GM19239 (cell line): ENCODE results near the gene FRAS1.

Experiments
- DNase-seq: peaks from one replicate; pipeline ENCODE4 v3.0.0; 2011; ENCODE audit warnings: low spot score; ENCODE audit not compliant: insufficient read length
- FAIRE-seq: peaks from 2 replicates; lab custom pipeline; 2011; peaks lifted over from hg19 to GRCh38; lab: Jason Lieb, UNC

The FRAS1 gene

GRCh38 chr4:78395642-78396041 is 338.5 kb downstream of the FRAS1 start:
- DNase-seq (no peak), FAIRE-seq (no peak)

GRCh38 chr4:78396613-78397291 is 339.6 kb downstream of the FRAS1 start:
- DNase-seq (no peak), FAIRE-seq (no peak)

GRCh38 chr4:78397292-78397630 is 340.1 kb downstream of the FRAS1 start:
- no peak for FAIRE-seq
- DNase-seq: no peak

- FAIRE-seq: no peak
- DNase-seq: no peak
Measured at GRCh38 chr4:78409612-78410202, 352.6 kb downstream of the FRAS1 start.

GRCh38 chr4:78410225-78410624 is 353.1 kb downstream of the FRAS1 start:
- no peak for FAIRE-seq
- DNase-seq: no peak

- no peak for DNase-seq
- FAIRE-seq: no peak
Measured at GRCh38 chr4:78410676-78411075, 353.6 kb downstream of the FRAS1 start.

- no peak for FAIRE-seq
- DNase-seq: no peak
Measured at GRCh38 chr4:78414116-78414515, 357.0 kb downstream of the FRAS1 start.

- no peak for FAIRE-seq
Measured at GRCh38 chr4:78417603-78418002, 360.5 kb downstream of the FRAS1 start.

GRCh38 chr4:78418406-78418805 is 361.3 kb downstream of the FRAS1 start:
- FAIRE-seq: no peak

More at GRCh38 chr4:78417603-78418002, 360.5 kb downstream of the FRAS1 start:
- DNase-seq: no peak

GRCh38 chr4:78423790-78424189 is 366.7 kb downstream of the FRAS1 start:
- FAIRE-seq (no peak), DNase-seq (no peak)

More at GRCh38 chr4:78418406-78418805, 361.3 kb downstream of the FRAS1 start:
- no peak for DNase-seq

- FAIRE-seq (no peak), DNase-seq (no peak)
Measured at GRCh38 chr4:78424461-78424860, 367.3 kb downstream of the FRAS1 start.

- no peak for FAIRE-seq
- no peak for DNase-seq
Measured at GRCh38 chr4:78426972-78427371, 369.8 kb downstream of the FRAS1 start.

- DNase-seq: no peak
Measured at GRCh38 chr4:78428996-78429395, 371.9 kb downstream of the FRAS1 start.

GRCh38 chr4:78432896-78433295 is 375.8 kb downstream of the FRAS1 start:
- FAIRE-seq (no peak), DNase-seq (no peak)

More at GRCh38 chr4:78428996-78429395, 371.9 kb downstream of the FRAS1 start:
- no peak for FAIRE-seq

GRCh38 chr4:78437608-78438088 is 380.5 kb downstream of the FRAS1 start:
- FAIRE-seq: no peak
- DNase-seq: no peak

- FAIRE-seq (no peak), DNase-seq (no peak)
Measured at GRCh38 chr4:78439328-78439727, 382.2 kb downstream of the FRAS1 start.

- FAIRE-seq: no peak
- no peak for DNase-seq
Measured at GRCh38 chr4:78441756-78442155, 384.6 kb downstream of the FRAS1 start.

GRCh38 chr4:78446619-78447018 is 389.5 kb downstream of the FRAS1 start:
- FAIRE-seq (no peak), DNase-seq (no peak)

GRCh38 chr4:78451407-78451806 is 394.3 kb downstream of the FRAS1 start:
- FAIRE-seq: no peak
- DNase-seq: no peak

GRCh38 chr4:78454016-78454415 is 396.9 kb downstream of the FRAS1 start:
- no peak for FAIRE-seq
- DNase-seq: no peak

GRCh38 chr4:78457751-78458150 is 400.6 kb downstream of the FRAS1 start:
- FAIRE-seq: no peak
- no peak for DNase-seq

- DNase-seq: no peak
- no peak for FAIRE-seq
Measured at GRCh38 chr4:78459327-78459726, 402.2 kb downstream of the FRAS1 start.
